ENCODE results near the gene GDF15. TPM values are rescaled to one million over a fixed set of nuclear protein-coding genes. Genes with fewer than 3 reads are reported as not detected.
A peak's percentile ranks its signal among the peaks of the same experiment; 100 is the strongest.
"Not testable (repeated sequence)": the region's sequence is repeated elsewhere in the genome, so short reads cannot be mapped to it uniquely, and the experiment has no call there.

Gene GDF15, protein sequence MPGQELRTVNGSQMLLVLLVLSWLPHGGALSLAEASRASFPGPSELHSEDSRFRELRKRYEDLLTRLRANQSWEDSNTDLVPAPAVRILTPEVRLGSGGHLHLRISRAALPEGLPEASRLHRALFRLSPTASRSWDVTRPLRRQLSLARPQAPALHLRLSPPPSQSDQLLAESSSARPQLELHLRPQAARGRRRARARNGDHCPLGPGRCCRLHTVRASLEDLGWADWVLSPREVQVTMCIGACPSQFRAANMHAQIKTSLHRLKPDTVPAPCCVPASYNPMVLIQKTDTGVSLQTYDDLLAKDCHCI
- 10 to 100 TPM in 2 of 4 donors, 1 to 10 TPM in 2; 1.1 to 23.7 (median 7.6) TPM for polyA plus RNA-seq (ENCODE audit: insufficient read length in 4 of 4)

GRCh38 chr19:18385675-18386542, at the start of gene GDF15:
GDF15 (plus strand) TSS chr19:18386158; CDS start chr19:18386190, 32 bp downstream.
- DNase-seq (ENCODE audit: low read depth in 4 of 4, low spot score in 3 of 4): peak in 1 of 4 donors; percentile 52

- no peak for DNase-seq (ENCODE audit: low read depth in 4 of 4, low spot score in 3 of 4)
Measured at GRCh38 chr19:18338541-18338940, 47.4 kb upstream of the GDF15 start.

- DNase-seq (ENCODE audit: low read depth in 4 of 4, low spot score in 3 of 4): no peak
Measured at GRCh38 chr19:18339723-18340122, 46.2 kb upstream of the GDF15 start.

GRCh38 chr19:18340190-18340989, 45.6 kb upstream of the GDF15 start, which contains the start of gene PGPEP1:
PGPEP1 (plus strand) TSS chr19:18340598; CDS start chr19:18340682, 84 bp downstream.
- DNase-seq (ENCODE audit: low read depth in 4 of 4, low spot score in 3 of 4): peak in 1 of 4 donors; percentile 38

DNA sequence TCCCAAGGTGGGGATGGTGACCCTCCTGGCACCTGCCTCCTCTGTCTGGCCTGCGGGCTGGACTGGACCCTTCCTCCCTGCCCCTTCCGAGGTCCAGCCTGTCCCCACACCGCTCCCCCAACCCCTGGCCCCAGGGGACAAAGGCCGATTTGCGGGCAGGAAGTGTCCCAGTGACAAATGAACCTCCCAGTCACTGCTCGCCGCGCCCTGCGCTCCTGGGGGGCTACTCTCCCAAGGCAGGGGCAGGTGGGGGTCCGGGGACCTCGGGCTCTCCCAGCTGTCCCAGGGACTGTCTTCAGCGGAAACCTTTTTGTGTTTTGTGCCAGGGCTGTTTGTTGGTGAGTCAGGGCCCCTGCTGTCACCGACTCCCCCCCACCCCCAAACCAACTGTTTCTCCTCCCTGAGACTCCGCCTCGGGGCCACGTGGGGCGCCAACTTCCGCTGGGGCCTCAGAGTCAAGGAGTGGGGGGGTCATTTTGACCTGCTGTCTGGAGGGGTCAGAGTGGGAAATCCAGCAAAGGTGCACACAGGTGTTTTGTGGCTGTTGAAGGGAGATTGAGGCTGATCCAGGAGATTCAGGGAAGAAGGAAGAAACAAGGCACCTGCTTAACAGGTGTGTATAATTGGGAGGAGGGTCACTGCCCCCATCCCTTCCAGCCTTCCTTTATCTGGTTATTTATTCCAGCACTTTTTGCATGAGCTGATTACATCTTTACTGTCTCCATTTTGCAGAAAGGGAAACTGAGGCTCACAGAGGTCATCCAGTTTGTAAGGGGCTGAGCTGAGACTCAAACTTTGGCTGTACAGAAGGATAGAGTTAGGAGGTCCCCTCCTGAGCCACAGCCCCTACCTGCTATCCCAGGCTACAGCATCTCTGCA, 44.7 kb upstream of the GDF15 start:
- no peak for DNase-seq (ENCODE audit: low read depth in 4 of 4, low spot score in 3 of 4)

DNA sequence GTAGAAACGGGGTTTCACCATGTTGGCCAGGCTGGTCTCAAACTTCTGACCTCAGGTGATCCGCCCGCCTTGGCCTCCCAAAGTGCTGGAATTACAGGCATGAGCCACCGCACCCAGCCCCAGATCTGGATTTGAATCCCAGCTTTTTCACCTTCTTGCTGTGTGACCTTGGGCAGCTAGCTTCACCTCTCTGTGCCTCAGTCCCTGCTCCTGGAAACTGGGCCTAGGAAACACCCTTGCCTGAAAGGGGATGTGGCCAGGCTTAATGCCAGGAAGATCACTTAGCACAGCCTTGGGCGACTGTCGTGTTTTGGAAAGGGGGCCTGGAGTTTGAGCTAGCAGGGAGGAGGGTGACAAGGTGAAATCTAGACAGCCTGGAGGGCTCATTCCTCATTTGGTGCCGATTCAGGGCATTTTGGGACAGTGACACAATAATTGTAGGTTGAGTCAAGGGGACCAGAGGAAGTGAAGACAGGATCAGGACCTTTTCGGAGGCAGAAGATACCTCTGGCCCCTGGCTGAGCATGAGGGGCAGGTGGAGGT, 43.8 kb upstream of the GDF15 start:
- DNase-seq (ENCODE audit: low read depth in 4 of 4, low spot score in 3 of 4): no peak

GRCh38 chr19:18344582-18344950, 41.4 kb upstream of the GDF15 start:
- DNase-seq (ENCODE audit: low read depth in 4 of 4, low spot score in 3 of 4): no peak

DNA sequence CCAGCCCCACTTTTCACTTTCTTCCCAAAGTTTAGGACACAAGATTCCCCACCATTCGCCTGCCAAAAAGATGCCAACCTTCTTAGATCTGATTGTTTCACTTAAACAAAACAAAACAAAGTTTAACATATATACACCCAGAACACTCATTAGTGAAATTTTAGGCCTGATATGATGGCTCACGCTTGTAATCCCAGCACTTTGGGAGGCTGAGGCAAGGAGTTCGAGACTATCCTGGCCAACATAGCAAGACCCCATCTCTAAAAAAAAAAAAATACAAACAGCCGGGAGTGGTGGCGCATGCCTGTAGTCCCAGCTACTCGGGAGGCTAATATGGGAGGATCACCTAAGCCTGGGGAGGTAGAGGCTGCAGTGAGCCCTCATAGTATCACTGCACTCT, 40.7 kb upstream of the GDF15 start:
- no peak for DNase-seq (ENCODE audit: low read depth in 4 of 4, low spot score in 3 of 4)

DNA sequence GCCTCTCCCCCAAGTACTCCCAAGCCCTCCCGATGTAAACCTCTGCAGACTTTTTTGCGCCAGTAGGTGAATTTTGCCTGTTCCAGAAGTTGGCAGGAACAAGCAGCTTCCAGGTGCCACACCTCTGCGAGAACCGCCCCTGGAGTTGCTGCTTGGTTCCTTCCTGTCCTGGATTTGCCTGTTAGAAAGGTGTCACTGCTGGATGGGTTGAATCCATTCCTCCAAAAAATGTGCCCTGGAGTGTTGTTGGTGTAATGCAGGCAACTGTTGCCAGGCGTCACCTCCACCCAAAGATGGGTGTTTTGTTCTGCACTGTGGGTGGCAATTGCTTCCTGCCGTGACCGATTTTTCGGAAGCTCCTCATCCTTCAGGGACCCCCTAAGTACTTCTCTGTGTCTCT, 39.9 kb upstream of the GDF15 start:
- no peak for DNase-seq (ENCODE audit: low read depth in 4 of 4, low spot score in 3 of 4)

GRCh38 chr19:18348171-18348570, 37.8 kb upstream of the GDF15 start:
- no peak for DNase-seq (ENCODE audit: low read depth in 4 of 4, low spot score in 3 of 4)

- DNase-seq (ENCODE audit: low read depth in 4 of 4, low spot score in 3 of 4): not testable (repeated sequence)
Measured at GRCh38 chr19:18348818-18349339, 37.1 kb upstream of the GDF15 start.

DNA sequence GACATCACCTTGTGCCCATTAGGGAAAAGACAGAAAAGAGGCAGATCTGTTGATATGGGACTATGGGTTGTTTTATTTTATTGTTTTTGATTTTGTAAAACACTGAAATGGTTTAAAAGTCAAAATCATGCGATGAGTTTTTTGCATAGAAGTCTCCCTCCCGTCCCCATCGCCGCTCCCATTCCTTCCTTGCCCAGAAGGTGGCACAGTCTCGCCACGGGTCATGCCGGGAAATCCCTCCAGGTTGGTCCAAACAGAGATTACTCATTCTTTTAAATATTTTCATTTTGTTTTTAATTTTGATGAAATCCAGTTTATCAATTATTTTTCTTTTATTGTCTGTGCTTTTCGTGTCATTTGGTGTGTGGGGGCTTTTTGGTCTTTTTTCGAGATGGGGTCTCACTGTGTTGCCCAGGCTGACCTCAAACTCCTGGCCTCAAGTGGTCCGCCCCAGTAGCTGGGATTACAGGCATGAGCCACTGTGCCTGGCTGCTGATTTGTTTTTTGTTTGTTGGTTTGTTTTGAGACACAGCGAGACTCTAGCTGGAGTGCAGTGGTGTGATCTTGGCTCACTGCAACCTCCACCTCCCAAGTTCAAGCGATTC, 36.3 kb upstream of the GDF15 start:
- DNase-seq (ENCODE audit: low read depth in 4 of 4, low spot score in 3 of 4): no peak

GRCh38 chr19:18350490-18350889, 35.5 kb upstream of the GDF15 start:
- no peak for DNase-seq (ENCODE audit: low read depth in 4 of 4, low spot score in 3 of 4)

DNA sequence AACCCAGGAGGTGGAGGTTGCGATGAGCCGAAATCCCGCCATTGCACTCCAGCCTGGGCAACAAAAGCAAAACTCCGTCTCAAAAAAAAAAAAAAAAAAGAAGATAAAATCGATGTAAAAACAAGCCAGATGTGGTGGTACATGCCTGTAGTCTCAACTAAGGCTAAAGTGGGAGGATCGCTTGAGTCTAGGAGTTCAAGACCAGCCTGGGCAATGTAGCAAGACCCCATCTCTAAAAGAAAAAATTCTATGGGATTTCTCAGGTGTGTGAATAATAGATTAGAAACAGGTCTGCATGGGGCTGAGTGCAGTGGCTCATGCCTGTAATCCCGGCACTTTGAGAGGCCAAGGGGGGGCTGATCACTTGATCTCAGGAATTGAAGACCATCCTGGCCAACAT, 34.4 kb upstream of the GDF15 start:
- no peak for DNase-seq (ENCODE audit: low read depth in 4 of 4, low spot score in 3 of 4)

DNA sequence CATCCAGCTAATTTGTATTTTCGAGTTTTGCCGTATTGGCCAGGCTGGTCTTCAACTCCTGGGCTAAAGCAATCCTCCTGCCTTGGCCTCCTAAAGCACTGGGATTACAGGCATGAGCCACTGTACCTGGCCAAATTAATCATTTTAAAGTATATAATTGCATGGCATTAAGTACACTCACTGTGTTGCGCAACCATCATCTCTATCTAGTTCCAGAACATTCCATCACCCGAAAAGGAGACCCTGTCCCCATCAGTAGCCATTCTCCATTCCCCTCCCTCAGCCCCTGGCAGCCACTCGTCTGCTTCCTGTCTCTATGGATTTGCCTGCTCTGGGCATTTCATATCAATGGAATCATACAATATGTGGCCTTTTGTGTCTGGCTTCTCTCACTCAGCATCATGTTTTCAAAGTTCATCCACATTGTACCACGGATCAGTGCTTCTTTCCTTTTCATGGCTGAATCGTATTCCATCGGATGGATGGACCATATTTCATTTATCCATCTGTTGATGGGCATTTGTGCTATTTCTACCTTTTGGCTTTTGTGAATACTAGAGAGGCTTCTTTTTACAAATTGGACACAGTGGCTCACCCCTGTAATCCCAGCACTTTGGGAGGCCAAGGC, 32.5 kb upstream of the GDF15 start:
- no peak for DNase-seq (ENCODE audit: low read depth in 4 of 4, low spot score in 3 of 4)

DNA sequence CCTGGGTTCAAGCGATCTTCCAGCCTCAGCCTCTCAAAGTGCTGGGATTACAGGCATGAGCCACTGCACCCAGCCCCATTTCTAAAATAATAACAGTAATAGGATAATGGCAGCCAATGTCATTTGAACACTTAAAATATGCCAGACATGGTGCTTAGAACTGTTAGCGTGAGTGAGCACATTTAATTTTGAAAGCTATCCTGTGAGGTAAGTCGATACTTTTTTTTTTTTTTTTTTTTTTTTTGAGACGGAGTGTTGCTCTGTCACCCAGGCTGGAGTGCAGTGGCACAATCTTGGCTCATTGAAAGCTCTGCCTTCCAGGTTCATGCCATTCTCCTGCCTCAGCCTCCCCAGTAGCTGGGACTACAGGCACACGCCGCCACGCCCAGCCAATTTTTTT, 31.2 kb upstream of the GDF15 start:
- DNase-seq (ENCODE audit: low read depth in 4 of 4, low spot score in 3 of 4): not testable (repeated sequence)

DNA sequence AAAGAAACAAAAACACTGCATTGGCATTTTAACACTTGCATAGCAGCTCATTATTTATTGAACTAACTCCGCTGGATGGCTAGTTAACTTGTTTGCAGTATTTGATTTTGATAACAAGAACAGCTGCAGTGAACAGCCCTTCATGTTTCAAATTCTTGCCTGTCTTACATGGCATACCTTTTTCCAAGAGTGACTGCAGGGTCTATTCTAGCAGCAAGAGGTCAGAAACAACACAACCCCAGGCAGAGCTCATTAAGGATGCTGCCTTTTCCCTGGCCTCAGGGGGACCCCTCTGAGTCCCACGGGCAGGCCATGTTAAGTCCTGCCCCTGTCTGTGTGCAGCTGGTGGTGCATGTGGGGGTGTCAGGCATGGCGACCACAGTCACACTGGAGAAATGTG, 28.9 kb upstream of the GDF15 start:
- no peak for DNase-seq (ENCODE audit: low read depth in 4 of 4, low spot score in 3 of 4)

DNA sequence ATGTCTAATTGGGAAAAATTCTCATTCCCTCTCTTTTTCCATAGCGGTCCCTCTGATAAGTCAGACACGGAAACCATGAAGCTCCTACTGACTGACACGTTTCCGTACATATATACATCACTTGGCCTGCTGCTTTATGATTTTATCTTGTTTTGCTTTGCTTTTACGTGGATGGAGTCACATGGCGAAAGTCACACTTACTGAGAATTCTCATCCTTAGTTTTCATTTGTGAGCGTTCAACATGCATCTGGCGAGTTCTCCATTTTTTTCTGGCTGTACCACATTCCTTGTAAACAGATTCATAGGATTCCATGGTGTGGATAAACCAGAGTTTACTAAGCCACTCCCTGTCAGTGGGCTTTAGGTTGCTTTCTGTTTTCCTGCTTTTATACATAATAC, 24.3 kb upstream of the GDF15 start:
- DNase-seq (ENCODE audit: low read depth in 4 of 4, low spot score in 3 of 4): no peak
